Loucy (cell line): ENCODE data around the gene ZNF146.
"Not testable (repeated sequence)": the region's sequence is repeated elsewhere in the genome, so short reads cannot be mapped to it uniquely, and the experiment has no call there.

Experiments used
- H2AFZ ChIP-seq: fragments of 200-600 bp; sonication (generic); 2 replicates; pipeline ENCODE4 v1.6.0; 2016; ENCODE audit warnings: antibody characterized with exemption, mild to moderate bottlenecking, low read length, moderate library complexity
- H3F3A ChIP-seq: fragments of 200-600 bp; 2 replicates; pipeline ENCODE4 v1.6.0; 2016; ENCODE audit warnings: antibody characterized with exemption, low read depth, mild to moderate bottlenecking
- H3K27me3 ChIP-seq: fragments of 200-600 bp; sonication (generic); 2 replicates; pipeline ENCODE4 v1.6.1; 2014; ENCODE audit warnings: low read length, mild to moderate bottlenecking; ENCODE audit not compliant: insufficient read depth, poor library complexity, severe bottlenecking
- H3K36me3 ChIP-seq: fragments of 200-600 bp; sonication (generic); 2 replicates; pipeline ENCODE4 v1.6.1; 2016; ENCODE audit warnings: low read length; ENCODE audit not compliant: insufficient read depth
- H3K4me1 ChIP-seq: fragments of 200-600 bp; sonication (generic); 2 replicates; pipeline ENCODE4 v1.5.1; 2014; ENCODE audit warnings: low read length, mild to moderate bottlenecking; ENCODE audit not compliant: insufficient read depth, poor library complexity, severe bottlenecking
- H3K4me2 ChIP-seq: fragments of 200-600 bp; sonication (generic); 2 replicates; pipeline ENCODE4 v1.6.0; 2014; ENCODE audit warnings: antibody characterized with exemption, low read length, low read depth, mild to moderate bottlenecking; ENCODE audit not compliant: poor library complexity, severe bottlenecking
- H3K4me3 ChIP-seq: fragments of 200-600 bp; sonication (generic); 2 replicates; pipeline ENCODE4 v1.5.1; 2014; ENCODE audit warnings: low read length, mild to moderate bottlenecking, mixed read lengths; ENCODE audit not compliant: poor library complexity, severe bottlenecking
- H3K79me2 ChIP-seq: fragments of 200-600 bp; sonication (generic); 2 replicates; pipeline ENCODE4 v1.6.1; 2014; ENCODE audit warnings: low read length; ENCODE audit not compliant: insufficient read depth
- H3K9ac ChIP-seq: fragments of 200-600 bp; sonication (generic); 2 replicates; pipeline ENCODE4 v1.6.0; 2014; ENCODE audit warnings: mild to moderate bottlenecking, low read depth, low read length, moderate library complexity; ENCODE audit not compliant: poor library complexity, severe bottlenecking
- H3K9me2 ChIP-seq: fragments of 200-600 bp; sonication (generic); replicated peaks from 2 replicates; pipeline ENCODE4 v1.6.1; 2016; ENCODE audit warnings: low read depth, low read length, mixed read lengths
- H3K9me3 ChIP-seq: fragments of 200-600 bp; sonication (generic); 2 replicates; pipeline ENCODE4 v1.6.1; 2014; ENCODE audit warnings: mild to moderate bottlenecking, antibody characterized with exemption, low read length, low read depth; ENCODE audit not compliant: insufficient read depth
- H4K20me1 ChIP-seq: fragments of 200-600 bp; sonication (generic); 2 replicates; pipeline ENCODE4 v1.6.0; 2014; ENCODE audit warnings: antibody characterized with exemption, low read length, mild to moderate bottlenecking; ENCODE audit not compliant: insufficient read depth, poor library complexity, severe bottlenecking
- CTCF ChIP-seq: fragments of 200-600 bp; sonication (generic); conservative IDR thresholded peaks from 2 replicates; pipeline ENCODE4 v1.5.1; 2014; ENCODE audit warnings: mild to moderate bottlenecking, antibody characterized with exemption, low read length
- EZH2phosphoT487 ChIP-seq: fragments of 200-600 bp; IDR thresholded peaks from 2 replicates; pipeline ENCODE4 v1.6.1; 2018; ENCODE audit warnings: antibody characterized with exemption, mild to moderate bottlenecking, moderate library complexity, borderline replicate concordance

ZNF146 gene

GRCh38 chr19:36267061-36267845, 52.3 kb downstream of the ZNF146 start:
- Histone ChIP-seq H3K36me3 (no peaks in the 10 kb centered on the region), H3K4me1 (no peaks in the 10 kb centered on the region), H3K27me3 (no peaks in the 10 kb centered on the region), H3K4me2 (no peak overlapping the region), H3F3A (no peaks in the 10 kb centered on the region), H2AFZ (no peak overlapping the region), H3K9me3 (no peaks in the 10 kb centered on the region), H3K9ac (no peak overlapping the region), H3K9me2 (no peaks in the 10 kb centered on the region), H3K4me3 (no peak overlapping the region), H3K79me2 (no peaks in the 10 kb centered on the region), H4K20me1 (no peaks in the 10 kb centered on the region)
- TF ChIP-seq EZH2phosphoT487 (no peak), CTCF (no peak)

GRCh38 chr19:36268081-36268480, 53.2 kb downstream of the ZNF146 start:
- H3K4me3 ChIP-seq, H3K9me3 ChIP-seq, H3K4me1 ChIP-seq, H3K9ac ChIP-seq, H3K4me2 ChIP-seq, H3K27me3 ChIP-seq, H4K20me1 ChIP-seq, H3K9me2 ChIP-seq, H3K36me3 ChIP-seq, H2AFZ ChIP-seq, H3K79me2 ChIP-seq, H3F3A ChIP-seq: not testable (repeated sequence)

- not testable (repeated sequence) for H3K9ac ChIP-seq, H3K4me1 ChIP-seq, H3K4me2 ChIP-seq, H3K27me3 ChIP-seq, H2AFZ ChIP-seq, H4K20me1 ChIP-seq, H3K4me3 ChIP-seq, H3K36me3 ChIP-seq, H3F3A ChIP-seq, H3K79me2 ChIP-seq, H3K9me2 ChIP-seq, H3K9me3 ChIP-seq
These were observed 53.7 kb downstream of the ZNF146 start for GRCh38 chr19:36268591-36268990.

GRCh38 chr19:36269295-36269694, 54.4 kb downstream of the ZNF146 start:
- H3K4me1 ChIP-seq, H3K79me2 ChIP-seq, H3K9me2 ChIP-seq, H3K9ac ChIP-seq, H3K4me3 ChIP-seq, H3F3A ChIP-seq, H3K4me2 ChIP-seq, H3K27me3 ChIP-seq, H4K20me1 ChIP-seq, H3K9me3 ChIP-seq, H2AFZ ChIP-seq, H3K36me3 ChIP-seq: not testable (repeated sequence)
